ENCODE results near the gene AQP12B. TPM values are rescaled to one million over a fixed set of nuclear protein-coding genes. Genes with fewer than 3 reads are reported as not detected.

Gene AQP12B
- polyA plus RNA-seq, 1 donor: 1.1 TPM

DNA sequence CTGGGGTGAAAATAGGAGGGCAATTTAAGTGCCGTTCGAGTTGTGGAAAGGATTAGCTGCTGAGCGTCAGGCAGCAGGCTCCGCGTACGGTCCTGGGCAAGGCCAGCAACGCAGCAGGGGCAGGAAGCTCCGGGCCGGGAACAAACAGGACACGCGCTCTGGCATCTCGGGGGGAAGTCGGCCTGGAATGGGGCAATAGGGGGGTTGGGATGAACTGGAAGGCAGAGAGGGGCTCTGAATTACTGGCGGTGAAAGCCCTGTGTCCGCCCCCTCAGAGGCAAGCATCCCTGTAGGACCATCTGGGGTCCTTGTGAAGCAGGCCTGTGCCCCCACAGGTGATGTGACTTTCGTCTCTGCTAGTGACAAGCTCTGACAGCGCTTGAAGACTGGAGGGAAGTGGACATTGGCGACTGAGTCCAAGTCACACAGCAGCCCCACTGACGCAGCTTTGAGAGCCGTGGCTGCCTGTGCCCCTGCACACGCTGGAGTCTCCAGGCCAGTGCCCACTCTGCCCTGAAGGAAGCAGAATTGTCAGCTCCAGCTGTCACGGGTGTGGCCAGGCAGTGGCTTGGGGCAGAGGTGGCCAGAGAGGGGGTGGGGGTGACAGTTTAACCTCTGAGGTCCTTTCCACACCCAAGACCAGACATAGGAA, 35.1 kb downstream of the AQP12B start:
- DNase-seq (ENCODE audit: low read depth): no peak

- no peak for DNase-seq (ENCODE audit: low read depth)
Observed at GRCh38 chr2:240646900-240647502, 35.7 kb downstream of the AQP12B start.

- no peak for DNase-seq (ENCODE audit: low read depth)
Observed at GRCh38 chr2:240646176-240646899, 36.3 kb downstream of the AQP12B start.

GRCh38 chr2:240645801-240646175, 36.9 kb downstream of the AQP12B start:
- DNase-seq (ENCODE audit: low read depth): no peak

DNA sequence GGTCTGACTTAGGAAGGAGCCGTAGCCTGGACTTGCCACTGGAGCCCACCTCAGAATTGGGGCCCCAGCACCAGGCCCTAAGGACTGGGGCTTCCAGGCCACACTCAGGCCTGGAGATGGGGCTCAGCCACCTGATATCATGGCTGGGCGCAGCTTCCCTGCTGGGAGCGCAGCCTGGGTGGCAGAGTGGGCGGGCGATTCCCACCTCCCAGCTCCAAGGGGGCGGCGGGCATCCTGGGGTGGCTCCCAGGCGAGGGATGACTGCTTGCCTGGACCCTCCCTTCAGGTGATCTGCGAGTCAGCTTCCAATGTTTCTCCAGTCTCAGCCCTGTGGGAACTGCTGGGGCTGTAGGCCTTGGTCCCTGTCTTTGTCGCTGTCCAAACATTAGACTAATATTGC, 37.3 kb downstream of the AQP12B start:
- no peak for DNase-seq (ENCODE audit: low read depth)

- no peak for DNase-seq (ENCODE audit: low read depth)
Observed at GRCh38 chr2:240644859-240645301, 37.8 kb downstream of the AQP12B start.

GRCh38 chr2:240644171-240644651, 38.5 kb downstream of the AQP12B start:
- no peak for DNase-seq (ENCODE audit: low read depth)

DNA sequence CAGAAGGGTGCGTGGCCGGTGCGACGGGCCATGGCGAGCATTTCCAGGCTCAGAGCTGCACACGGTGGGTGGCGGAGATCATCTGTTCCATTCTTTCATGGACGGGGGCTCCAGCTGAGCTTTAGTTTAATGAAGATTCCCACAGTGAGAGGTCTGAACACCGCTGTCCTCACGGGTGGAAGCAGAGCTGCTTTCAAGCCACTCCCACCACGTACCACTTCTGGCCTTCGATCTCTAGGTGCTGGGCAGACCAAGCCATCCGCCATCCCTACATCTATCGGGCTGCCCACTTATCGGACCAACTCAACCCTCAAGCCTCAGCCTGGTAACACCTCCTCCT, 38.9 kb downstream of the AQP12B start:
- no peak for DNase-seq (ENCODE audit: low read depth)

DNA sequence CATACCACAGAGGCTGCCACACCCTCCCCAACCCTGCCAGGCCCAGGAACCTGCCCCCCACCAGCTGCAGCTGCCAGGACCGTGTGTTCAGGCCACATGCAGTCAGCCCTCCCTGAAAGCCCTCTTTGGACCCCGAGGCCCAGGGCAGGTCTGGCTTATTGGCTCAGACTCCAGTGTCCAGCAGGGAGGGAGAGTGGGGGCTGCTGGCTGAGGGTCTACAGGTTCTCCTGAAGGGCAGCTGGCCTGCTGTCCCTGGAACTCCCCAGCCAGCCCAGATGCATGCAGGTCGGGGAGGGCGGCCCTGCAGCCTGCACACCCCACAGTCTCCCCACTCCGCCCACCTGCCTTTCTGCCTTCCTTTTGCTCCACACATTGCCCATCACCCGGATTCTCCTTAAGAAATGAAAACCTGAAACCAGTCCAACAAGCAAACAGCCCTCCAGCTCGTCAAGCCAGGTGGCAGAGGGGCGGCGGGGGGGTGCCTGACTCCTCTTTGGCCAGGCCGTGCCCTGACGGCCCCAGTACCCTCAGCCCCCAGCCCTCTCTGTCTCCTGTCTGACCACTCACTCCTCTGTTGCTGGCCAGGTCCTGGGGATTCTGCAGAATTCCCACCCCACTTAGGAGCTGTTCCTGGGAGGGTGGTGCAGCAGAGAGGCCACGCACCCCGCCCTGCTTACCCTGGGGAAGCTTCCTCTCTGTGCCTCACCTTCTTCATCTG, 39.4 kb downstream of the AQP12B start:
- no peak for DNase-seq (ENCODE audit: low read depth)

DNA sequence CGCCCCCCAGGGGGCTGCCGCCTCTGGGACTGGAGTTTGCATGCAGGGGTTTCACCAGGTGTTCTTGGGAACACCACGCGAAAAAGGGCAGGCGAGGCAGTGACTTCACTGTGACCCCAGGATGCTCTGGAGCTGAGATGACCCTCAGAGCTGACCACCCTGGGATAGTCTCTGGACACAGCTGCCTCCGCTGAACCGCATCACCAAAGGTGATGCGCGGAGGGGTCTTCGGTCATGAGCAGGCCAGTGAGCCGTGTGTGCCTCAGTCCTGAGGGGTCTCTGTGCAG, 39.9 kb downstream of the AQP12B start:
- no peak for DNase-seq (ENCODE audit: low read depth)

GRCh38 chr2:240642061-240642805, 40.5 kb downstream of the AQP12B start:
- no peak for DNase-seq (ENCODE audit: low read depth)

DNA sequence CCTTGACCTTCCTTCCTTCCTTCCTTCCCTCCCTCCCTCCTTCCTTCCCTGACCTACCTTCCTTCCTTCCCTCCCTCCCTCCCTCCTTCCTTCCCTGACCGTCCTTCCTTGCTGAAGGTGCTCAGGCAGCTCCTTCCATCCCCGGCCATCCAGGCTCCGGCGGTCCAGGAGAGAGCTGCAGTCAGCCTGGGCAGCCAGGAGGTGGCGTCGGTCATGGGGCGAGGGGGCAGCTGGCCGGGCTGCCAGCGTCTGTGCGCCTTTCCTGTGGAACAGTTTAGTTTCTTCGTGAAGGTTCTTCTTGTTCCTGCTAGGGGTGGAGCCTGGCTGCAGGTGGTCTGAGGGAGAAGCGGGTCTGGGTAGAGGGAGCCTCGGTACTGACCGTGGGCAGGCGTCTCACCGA, 41.7 kb downstream of the AQP12B start:
- no peak for DNase-seq (ENCODE audit: low read depth)

DNA sequence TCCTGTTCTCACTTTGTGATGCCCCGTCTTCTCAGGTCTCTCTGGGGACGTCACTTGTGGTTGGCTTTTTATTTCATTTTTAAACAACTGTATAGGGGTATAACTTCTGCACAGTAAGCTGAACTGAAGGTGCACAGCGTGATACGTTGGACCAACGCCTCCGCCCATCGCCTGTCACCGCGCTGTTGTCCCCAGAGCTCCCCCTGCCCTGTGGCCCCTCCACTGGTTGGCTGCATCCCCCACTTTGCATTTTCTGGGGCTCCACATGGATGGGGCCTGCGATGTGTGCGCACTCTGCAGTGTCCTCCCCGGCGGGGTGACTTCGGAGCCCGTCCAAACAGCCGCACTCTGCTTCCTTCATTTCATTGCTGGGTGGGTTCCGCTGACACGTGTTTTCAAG, 43.1 kb downstream of the AQP12B start:
- no peak for DNase-seq (ENCODE audit: low read depth)

DNA sequence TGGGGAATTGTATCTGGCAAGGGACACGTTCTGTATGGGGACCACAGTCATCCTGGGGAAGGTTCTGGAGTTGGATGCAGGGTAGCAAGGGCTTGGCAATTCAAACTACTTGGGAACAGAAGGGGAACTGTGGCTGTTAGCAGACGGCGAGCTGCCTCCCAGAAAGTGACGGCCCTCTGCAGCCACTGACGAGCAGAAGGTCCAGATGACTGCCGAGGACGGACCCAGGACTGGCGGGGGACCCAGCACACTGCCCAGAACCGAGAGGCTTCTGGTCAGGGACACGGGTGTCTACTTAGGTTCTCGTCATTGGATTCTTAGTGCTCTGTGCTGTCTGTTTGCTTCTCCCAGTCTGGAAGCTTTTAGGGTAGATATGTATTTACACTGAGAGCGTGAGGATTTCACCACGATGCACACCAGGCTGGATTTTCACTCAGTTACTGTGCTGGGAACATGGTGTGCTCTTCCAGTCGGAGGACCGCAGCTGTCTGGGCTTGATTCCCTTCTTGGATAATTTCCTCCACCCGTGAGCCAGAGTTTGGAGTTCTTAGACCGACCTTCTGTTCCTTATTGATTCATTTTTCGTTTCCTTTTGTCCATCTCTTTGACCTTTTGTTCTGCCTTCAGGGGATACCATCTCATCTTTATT, 44.0 kb downstream of the AQP12B start:
- peak; percentile 86 for DNase-seq (ENCODE audit: low read depth)

GRCh38 chr2:240637901-240638345, 44.8 kb downstream of the AQP12B start:
- DNase-seq (ENCODE audit: low read depth): no peak

DNA sequence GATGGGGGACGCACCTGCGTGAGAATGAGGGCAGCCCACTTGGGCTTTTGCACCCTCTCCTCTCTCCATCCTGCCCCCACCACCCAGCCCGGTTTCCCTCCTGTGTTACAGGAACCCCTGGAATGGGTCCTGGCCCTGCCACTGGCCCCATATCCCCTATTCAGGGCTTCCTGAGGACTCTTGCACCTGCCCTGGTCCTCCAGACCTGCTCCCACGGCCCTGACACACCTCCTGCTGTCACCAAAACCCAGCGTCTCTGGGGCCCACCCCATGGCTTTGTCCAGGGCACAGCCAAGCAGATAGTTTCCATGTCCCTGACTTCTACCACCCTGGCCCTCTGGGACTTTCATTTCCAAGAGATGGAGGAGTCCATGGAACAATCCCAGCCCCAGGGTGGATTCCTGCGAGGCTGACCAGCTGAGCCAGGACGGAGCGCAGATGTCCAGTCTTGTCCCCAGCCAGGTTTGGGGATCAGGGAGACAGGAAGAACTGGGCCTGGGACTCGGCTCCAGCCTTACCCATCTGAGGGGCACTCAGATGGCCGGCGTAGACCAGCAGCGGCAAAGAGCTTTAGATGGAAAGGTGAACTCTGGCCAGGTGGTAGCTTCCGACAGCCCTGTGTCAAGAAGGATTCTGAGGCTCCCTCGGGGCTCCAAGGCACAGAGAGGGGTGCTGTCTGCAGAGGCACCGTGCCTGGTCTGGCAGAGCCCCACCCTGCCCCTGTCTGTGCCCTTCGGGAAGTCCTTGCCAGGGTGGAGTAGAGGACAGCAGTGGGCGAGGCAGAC, 45.4 kb downstream of the AQP12B start:
- DNase-seq (ENCODE audit: low read depth): no peak

- no peak for DNase-seq (ENCODE audit: low read depth)
Observed at GRCh38 chr2:240636563-240637115, 46.0 kb downstream of the AQP12B start.

DNA sequence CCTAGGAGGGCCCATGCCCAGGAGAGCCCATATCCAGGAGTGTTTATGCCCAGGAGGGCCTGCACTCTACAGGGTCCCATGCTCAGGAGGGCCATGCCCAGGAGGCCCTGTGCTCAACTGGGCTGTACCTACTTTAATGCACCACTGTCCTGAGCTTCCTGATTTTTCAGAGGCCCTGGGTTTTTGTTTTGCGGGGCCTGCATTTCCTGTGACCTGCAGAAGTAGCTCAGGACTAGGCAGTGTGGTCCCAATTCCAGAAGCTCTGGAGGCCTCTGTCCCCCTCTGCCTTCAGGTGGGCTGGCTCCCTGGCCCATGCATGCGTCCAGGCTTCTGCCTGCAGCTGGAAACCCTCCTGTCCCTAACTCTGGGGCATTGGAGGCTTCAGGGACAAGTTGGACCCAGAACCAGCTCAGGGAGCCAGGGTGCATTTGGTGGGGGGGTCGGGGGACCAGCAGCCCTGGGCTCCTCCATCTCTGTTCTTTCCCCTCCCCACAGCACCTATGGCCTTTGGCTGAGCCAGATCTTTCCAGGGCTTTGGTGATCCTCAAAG, 46.6 kb downstream of the AQP12B start:
- DNase-seq (ENCODE audit: low read depth): no peak

- no peak for DNase-seq (ENCODE audit: low read depth)
Observed at GRCh38 chr2:240635121-240635997, 47.3 kb downstream of the AQP12B start.
